ENCODE results near the gene FTO.
A peak's percentile ranks its signal among the peaks of the same experiment; 100 is the strongest.
"Not testable (repeated sequence)": the region's sequence is repeated elsewhere in the genome, so short reads cannot be mapped to it uniquely, and the experiment has no call there.

FTO gene

GRCh38 chr16:54174750-54175149 lies 470.8 kb downstream of the FTO start:
- Histone ChIP-seq H3K27ac (peak overlapping the region in 9 of 21 experiments; percentile 6 to 75 (median 23)), H3K4me3 (no peak overlapping the region)

- Histone ChIP-seq H3K4me3 (no peak overlapping the region), H3K27ac (peak overlapping the region in 9 of 21 experiments; percentile 6 to 75 (median 23))
These were observed 471.2 kb downstream of the FTO start for GRCh38 chr16:54175169-54175551.

- H3K4me3 ChIP-seq, result no peak overlapping the region
- peak overlapping the region in 9 of 21 experiments; percentile 6 to 75 (median 19) for H3K27ac ChIP-seq
These were observed 471.8 kb downstream of the FTO start for GRCh38 chr16:54175552-54176375.

- no peak overlapping the region for H3K4me3 ChIP-seq
These were observed 472.5 kb downstream of the FTO start for GRCh38 chr16:54176376-54176901.

GRCh38 chr16:54177052-54177861 lies 473.3 kb downstream of the FTO start:
- Histone ChIP-seq H3K27ac (no peak overlapping the region), H3K4me3 (no peak overlapping the region)

More at GRCh38 chr16:54176376-54176901, 472.5 kb downstream of the FTO start:
- peak overlapping the region in 4 of 21 experiments; percentile 14 to 75 (median 44) for H3K27ac ChIP-seq

DNA sequence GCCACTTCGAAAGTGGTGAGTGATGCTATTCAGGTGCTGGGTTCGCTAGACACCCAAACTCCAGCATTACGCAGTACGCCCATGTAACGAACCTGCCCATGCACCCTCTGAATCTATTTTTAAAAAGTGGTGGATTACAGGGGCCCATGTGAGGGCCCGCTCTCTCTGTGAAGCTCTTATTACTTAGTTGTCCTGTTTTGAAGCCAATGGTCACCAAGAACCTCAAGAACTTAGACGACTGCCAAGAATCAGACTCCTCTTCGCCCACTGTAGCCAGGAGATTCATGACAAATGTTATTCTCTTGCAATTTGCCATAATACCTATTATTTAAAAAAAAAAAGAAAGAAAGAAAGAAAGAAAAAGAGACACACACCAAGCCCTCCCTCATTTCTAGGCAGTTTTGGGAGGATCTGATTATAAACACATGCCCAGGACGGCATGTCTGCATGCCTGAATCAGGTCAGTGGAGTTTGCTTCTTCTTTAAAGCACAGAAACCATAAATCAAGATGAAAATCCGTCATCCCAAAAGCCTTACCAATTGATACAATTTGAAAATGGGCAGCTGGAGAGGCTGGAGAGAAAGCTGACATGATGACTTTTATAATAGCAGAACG lies 474.0 kb downstream of the FTO start:
- H3K4me3 ChIP-seq, result no peak overlapping the region
- peak overlapping the region in 1 of 21 experiments; percentile 34 for H3K27ac ChIP-seq

DNA sequence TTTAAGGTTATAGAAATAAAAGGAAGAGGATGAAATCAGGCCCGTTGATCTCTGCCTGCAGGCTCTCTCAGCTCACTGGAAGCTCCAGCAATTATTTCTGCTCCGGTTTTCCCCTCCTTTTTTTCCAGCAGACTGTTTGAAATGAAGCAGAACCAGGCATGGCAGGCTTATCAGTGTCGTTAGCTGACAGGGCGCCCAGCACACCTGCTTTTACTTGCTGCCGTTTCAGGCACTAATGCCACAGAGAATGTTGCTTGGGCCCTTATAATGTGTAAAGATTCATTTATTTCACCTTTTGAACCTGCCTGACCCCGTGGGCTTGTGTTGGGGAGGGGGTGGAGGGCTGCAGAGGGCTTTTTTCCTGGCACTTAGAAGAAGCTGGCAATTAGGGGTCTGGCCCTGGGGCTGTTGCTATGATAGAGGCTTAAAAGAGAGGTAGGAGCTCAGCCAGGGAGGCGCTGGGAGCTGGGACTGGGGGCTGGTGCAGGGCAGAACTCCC lies 474.6 kb downstream of the FTO start:
- peak overlapping the region in 2 of 21 experiments; percentile 5 to 34 for H3K27ac ChIP-seq

GRCh38 chr16:54180421-54181359 lies 476.7 kb downstream of the FTO start:
- H3K4me3 ChIP-seq, result no peak overlapping the region
- no peak overlapping the region for H3K27ac ChIP-seq

More for the DNA sequence above, 474.6 kb downstream of the FTO start:
- no peak overlapping the region for H3K4me3 ChIP-seq

GRCh38 chr16:54181683-54182329 lies 477.9 kb downstream of the FTO start:
- H3K4me3 ChIP-seq, result not testable (repeated sequence)

GRCh38 chr16:54185045-54185444 lies 481.1 kb downstream of the FTO start:
- H3K27ac ChIP-seq, result no peak overlapping the region
- H3K4me3 ChIP-seq, result no peak overlapping the region

More at GRCh38 chr16:54181683-54182329, 477.9 kb downstream of the FTO start:
- H3K27ac ChIP-seq, result not testable (repeated sequence)

DNA sequence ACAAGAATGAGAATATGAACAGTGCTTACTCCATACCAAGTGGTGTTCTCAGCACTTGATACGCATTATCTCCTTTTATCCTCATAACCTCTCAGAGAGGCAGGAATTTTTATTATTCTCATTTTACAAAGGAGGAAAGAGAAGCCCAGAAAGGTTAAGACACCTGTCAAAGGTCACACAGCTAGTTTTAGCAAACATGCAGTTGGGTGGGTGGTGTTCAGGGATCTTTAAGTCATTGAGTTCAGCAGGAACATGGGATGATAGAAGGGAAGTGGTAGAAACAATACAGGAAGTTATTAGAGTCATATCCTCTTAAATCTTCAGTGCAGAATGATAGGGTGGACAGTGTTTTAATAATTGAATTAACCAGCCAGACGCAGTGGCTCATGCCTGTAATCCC lies 487.2 kb downstream of the FTO start:
- no peak overlapping the region for H3K4me3 ChIP-seq
- no peak overlapping the region for H3K27ac ChIP-seq

DNA sequence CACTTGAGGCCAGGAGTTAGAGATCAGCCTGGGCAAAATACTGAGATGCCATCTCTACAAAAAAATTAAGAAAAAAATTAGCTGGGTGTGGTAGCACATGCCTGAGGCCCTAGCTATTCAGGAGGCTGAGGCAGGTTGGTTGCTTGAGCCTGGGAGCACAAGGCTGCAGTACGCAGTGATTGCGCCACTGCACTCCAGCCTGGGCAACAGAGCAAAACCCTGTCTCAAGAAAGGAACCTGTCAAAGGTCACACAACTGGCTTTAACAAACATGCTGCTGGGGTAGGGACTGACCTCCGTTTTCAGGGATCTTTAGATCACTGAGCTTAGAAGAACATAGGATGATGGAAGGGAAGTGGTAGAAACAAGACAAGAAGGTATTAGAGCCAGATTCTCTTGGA lies 487.6 kb downstream of the FTO start:
- no peak overlapping the region for H3K27ac ChIP-seq
- H3K4me3 ChIP-seq, result no peak overlapping the region

GRCh38 chr16:54193013-54193664 lies 489.2 kb downstream of the FTO start:
- peak overlapping the region in 16 of 21 experiments; percentile 15 to 88 (median 80) for H3K27ac ChIP-seq
- no peak overlapping the region for H3K4me3 ChIP-seq

- H3K27ac ChIP-seq, result peak overlapping the region in 20 of 21 experiments; percentile 39 to 88 (median 78)
- H3K4me3 ChIP-seq, result peak overlapping the region in 4 of 7 experiments; percentile 0 to 34 (median 10)
These were observed 489.8 kb downstream of the FTO start for GRCh38 chr16:54193665-54194333.

- Histone ChIP-seq H3K27ac (peak overlapping the region; percentile 3 to 88 (median 78)), H3K4me3 (peak overlapping the region in 4 of 7 experiments; percentile 0 to 34 (median 10))
These were observed 490.4 kb downstream of the FTO start for GRCh38 chr16:54194334-54194743.

- Histone ChIP-seq H3K4me3 (no peak overlapping the region), H3K27ac (no peak overlapping the region)
These were observed 493.8 kb downstream of the FTO start for GRCh38 chr16:54197758-54198157.
